HG03039 (cell line): ENCODE measurements around the gene ITGAV.

ENCODE experiments used
- ATAC-seq: cut with Tn5 transposase; IDR thresholded peaks from one replicate; pipeline ENCODE4 v1.9.1; 2021; ENCODE audit warnings: mild to moderate bottlenecking, moderate library complexity; ENCODE audit not compliant: unreplicated experiment

Gene ITGAV

DNA sequence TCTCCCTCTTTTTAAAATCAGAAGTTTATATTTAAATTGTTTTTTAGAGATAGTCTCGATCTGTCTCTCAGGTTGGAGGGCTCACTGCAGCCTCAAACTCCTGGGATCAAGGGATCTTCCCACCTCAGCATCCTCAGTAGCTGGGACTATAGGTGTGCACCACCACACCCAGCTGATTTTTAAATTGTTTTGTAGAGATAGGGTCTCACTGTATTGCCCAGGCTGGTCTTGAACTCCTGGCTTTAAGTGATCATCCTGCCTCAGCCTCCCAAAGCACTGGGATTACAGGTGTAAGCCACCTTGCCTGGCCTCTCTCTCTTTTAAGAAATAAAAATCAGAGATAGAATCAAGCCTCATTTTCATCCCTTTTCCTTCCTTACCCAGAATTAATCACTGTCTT, 126.1 kb downstream of the ITGAV start:
- ATAC-seq = no peak

DNA sequence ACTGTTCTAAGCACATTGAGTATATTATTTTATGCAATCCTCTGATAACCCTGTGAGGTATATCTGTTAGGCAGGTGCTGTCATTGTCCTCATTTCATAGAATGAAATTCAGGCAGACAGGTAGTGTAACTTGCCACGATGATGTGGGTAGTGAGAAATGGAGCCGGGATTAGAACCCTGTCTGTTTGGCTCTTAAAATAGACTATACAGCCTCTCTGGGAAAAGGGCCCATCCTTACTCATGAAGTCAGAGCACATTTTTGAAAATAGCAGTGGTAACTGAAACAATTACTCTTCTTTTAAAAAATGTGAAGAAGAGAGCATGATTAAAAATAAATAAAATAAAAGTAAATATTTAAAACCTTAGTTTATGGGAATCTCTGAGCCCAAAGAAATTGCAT, 127.0 kb downstream of the ITGAV start:
- no peak for ATAC-seq

DNA sequence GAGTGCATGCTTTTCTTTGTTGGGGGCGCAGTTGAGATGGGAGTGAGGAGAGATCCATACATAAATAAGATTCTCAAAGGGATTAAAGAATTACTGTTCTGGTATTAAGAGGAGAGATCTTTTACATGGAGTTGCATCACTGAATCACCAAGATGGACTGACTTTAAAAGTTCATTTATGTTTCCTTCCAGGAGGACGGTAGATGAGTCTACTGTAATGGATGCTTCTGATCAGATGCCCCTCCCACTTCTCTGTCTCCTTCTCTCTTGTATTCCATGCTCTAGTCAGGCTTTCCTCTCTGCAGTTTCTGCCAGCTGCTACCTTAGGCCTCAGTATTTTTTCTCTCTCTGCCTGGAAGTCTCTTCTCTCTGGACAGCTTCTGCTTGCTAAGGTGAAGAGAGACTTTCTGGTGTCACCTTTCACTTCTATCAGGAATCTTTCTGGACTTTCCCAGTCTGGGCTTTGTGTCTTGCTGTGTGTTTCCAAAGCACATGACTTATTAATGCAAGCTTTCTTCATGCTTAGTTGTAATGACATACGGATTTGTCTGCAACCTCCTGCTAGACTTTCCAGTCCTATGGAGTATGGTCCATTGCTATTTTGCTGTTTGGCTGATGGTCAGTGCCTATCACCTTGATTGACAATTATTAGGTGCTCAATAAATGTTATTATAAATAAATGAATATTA, 127.6 kb downstream of the ITGAV start:
- no peak for ATAC-seq

DNA sequence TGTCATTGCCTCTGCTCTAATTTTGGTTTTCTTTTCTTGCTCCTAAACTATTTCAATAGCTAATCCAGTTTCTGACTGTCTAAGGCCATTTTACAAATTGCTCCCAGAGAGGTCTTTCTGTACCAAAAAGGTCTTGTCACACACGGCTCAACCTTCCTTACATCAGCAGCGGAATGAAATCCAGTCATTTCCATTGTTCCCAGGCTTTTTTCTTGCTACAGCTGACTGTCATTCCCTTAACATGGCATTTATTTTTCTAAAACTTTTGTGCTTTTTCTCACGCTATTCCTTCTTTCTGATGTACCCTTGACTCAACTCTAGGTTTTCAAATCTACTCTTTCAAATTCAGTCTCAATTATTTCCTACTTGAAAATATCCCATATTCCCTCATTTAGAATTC, 128.3 kb downstream of the ITGAV start:
- no peak for ATAC-seq

DNA sequence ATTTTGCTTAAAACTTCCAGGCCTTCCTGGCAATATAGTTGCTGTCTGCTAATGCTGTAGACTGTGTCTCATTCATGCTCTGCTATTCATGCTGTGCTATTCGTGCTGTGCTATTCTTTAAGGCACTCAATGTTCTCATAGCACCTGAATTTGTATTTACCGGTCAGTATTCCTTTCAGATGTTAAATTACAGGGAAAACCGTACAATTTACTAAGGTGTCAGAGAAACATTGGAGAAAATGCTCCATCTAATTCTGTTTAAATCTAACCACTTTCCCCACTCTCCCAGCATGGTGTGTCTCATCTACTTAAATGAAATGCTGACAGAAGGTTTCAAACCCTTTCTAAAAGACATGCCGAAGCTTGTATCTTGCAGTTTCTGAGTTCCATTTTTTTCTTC, 129.0 kb downstream of the ITGAV start:
- ATAC-seq = no peak

DNA sequence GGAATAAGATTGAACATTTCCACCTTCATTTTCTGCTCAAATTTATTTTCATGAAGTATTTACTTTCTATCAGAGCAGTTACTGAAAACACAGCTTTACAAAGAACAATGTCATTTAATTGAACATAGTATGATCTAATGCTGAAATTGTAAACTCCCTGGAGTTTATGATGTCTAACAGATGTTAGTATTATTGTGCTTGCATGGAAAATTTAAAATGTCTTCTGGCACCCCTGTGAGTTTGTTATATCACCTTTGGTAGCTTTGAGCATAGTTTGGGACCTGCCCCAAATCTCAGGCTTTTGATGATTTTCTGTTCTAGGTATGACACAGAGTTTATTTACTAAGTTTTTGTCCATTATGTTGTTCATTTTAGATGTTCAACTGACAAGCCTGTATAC, 132.1 kb downstream of the ITGAV start:
- no peak for ATAC-seq

DNA sequence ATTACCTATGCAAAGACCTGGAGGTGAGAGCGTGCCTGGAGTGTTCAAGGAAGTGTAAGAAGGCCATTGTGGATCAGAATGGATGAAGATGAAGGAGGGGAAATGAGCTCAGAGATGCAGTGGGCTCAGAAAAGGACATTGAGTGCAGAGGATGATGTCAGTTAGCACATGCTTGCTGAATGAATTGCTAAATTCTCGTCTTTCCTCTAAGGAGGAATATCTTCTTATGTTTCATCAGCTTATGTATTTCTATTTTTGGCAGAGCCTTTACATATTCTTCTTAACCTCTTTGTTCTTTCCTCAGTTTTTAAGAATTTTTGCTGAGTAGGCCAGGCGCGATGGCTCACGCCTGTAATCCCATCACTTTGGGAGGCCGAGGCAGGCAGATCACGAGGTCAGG, 134.9 kb downstream of the ITGAV start:
- no peak for ATAC-seq

DNA sequence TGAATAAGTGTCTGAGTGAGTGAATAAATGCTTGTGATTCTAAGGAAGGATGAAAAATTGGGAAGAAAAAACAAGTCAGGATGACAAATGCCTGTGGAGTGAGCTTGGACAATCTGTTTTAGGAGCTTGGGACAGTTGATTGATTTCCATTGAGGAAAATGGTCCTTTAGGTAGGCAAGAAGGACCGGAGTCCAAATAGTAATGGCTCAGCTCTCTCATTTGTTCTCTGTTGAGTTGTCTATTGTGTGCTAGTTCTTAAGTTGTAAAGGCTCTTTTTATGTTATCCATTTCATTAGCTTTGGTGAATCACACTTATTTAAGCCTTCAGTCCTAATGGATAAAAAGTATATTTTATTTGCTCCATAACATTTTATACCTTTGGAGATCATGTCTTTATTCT, 135.9 kb downstream of the ITGAV start:
- ATAC-seq = no peak

DNA sequence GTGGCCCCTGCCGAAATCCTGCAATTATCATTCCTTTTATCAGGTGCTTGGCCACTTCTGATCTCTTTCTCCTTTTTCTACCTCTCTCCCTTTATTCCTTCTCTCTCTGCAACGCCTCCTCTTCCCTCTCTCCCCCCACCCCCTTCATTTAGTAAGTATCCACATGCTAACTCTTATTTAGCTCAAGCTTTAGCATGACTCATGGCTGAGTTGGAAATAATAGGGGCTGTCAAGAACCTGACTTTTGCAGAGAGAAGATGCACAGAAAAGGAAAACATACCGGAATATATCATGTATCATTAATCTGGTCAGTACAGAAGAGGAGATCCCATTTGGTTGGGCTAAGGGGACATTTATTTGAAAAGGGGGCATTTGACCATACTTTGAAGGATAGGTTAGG, 137.1 kb downstream of the ITGAV start:
- ATAC-seq = no peak

DNA sequence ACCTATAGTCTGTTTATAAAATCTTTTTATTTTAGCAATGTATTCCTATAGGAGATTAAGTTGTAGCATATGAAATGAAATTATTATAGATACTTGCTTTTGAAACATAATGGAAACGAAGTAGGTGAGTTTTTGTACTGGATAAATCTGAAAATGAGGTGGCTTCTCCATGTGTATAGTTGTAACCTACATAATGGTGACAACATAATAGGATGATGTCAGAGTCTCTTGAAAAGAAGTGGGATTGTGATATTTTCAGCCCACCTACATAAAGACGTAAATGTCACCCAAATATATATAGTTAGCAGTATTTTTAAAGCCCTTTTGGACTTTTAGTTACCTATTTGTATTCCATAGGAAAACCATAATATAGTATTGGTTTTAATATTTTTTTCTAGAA, 138.8 kb downstream of the ITGAV start:
- ATAC-seq = no peak
